Neural cell (in vitro differentiated cells): ENCODE measurements around the gene TGFBR2. TPM values are rescaled to one million over a fixed set of nuclear protein-coding genes. Genes with fewer than 3 reads are reported as not detected.

Experiments
- H2AFZ ChIP-seq: fragments of 200-600, 300-800 bp; sonication (generic), shearing (Covaris generic); 2 replicates; pipeline ENCODE4 v1.6.0; 2014; ENCODE audit warnings: low read depth, mild to moderate bottlenecking, antibody characterized with exemption, low read length, moderate library complexity
- H3F3A ChIP-seq: fragments of 200-600 bp; shearing (Covaris generic); 2 replicates; pipeline ENCODE4 v1.6.1; 2016; ENCODE audit warnings: mild to moderate bottlenecking, moderate library complexity, mixed read lengths, antibody characterized with exemption, low read length; ENCODE audit not compliant: insufficient read depth, poor library complexity, severe bottlenecking
- H3K27ac ChIP-seq: fragments of 200-600, 300-800 bp; sonication (generic), shearing (Covaris generic); 2 replicates; pipeline ENCODE4 v1.5.1; 2014; ENCODE audit warnings: mild to moderate bottlenecking, low read length, moderate library complexity
- H3K27me3 ChIP-seq: fragments of 300-800, 200-600 bp; sonication (generic), shearing (Covaris generic); 2 replicates; pipeline ENCODE4 v1.6.0; 2014; ENCODE audit warnings: mild to moderate bottlenecking, low read depth, low read length, moderate library complexity; ENCODE audit not compliant: insufficient read depth
- H3K36me3 ChIP-seq: fragments of 300-800, 200-600 bp; sonication (generic), shearing (Covaris generic); 2 replicates; pipeline ENCODE4 v1.5.1; 2014; ENCODE audit warnings: mild to moderate bottlenecking, antibody characterized with exemption, low read length, moderate library complexity; ENCODE audit not compliant: insufficient read depth
- H3K4me2 ChIP-seq: fragments of 300-800, 200-600 bp; sonication (generic), shearing (Covaris generic); 2 replicates; pipeline ENCODE4 v1.6.0; 2014; ENCODE audit warnings: mild to moderate bottlenecking, low read length
- H3K4me3 ChIP-seq: fragments of 300-800, 200-600 bp; sonication (generic), shearing (Covaris generic); 2 replicates; pipeline ENCODE4 v1.5.1; 2014; ENCODE audit warnings: mild to moderate bottlenecking, low read length, moderate library complexity
- H3K79me2 ChIP-seq: fragments of 200-600 bp; shearing (Covaris generic); replicated peaks from 2 replicates; pipeline ENCODE4 v1.6.0; 2014; ENCODE audit warnings: mild to moderate bottlenecking, low read length, moderate library complexity; ENCODE audit not compliant: insufficient read depth
- H3K9ac ChIP-seq: fragments of 300-800, 200-600 bp; sonication (generic), shearing (Covaris generic); 2 replicates; pipeline ENCODE4 v1.6.1; 2016; ENCODE audit warnings: mild to moderate bottlenecking, low read length, mixed read lengths
- H3K9me2 ChIP-seq: fragments of 200-600 bp; shearing (Covaris generic); 2 replicates; pipeline ENCODE4 v1.6.1; 2016; ENCODE audit warnings: mild to moderate bottlenecking, low read length, mixed read lengths; ENCODE audit not compliant: insufficient read depth
- H3K9me3 ChIP-seq: fragments of 200-600, 300-800 bp; sonication (generic), shearing (Covaris generic); 2 replicates; pipeline ENCODE4 v1.6.1; 2016; ENCODE audit warnings: mild to moderate bottlenecking, mixed run types, low read length, moderate library complexity, mixed read lengths
- H4K20me1 ChIP-seq: fragments of 200-600 bp; shearing (Covaris generic); 2 replicates; pipeline ENCODE4 v1.6.1; 2016; ENCODE audit warnings: mild to moderate bottlenecking, mixed run types; ENCODE audit not compliant: insufficient read depth
- EP300 ChIP-seq: fragments of 450-650 bp; conservative IDR thresholded peaks from 2 replicates; pipeline ENCODE4 v1.6.1; 2014; ENCODE audit warnings: antibody characterized with exemption, mild to moderate bottlenecking, moderate library complexity; ENCODE audit not compliant: poor library complexity, severe bottlenecking
- EZH2 ChIP-seq: fragments of 200-600, 300-800 bp; shearing (Covaris generic), sonication (generic); IDR thresholded peaks from 2 replicates; pipeline ENCODE4 v1.6.1; 2014; ENCODE audit warnings: antibody characterized with exemption, low read length, borderline replicate concordance, mild to moderate bottlenecking; ENCODE audit not compliant: insufficient read depth, poor library complexity, severe bottlenecking
- MXI1 ChIP-seq: fragments of 450-650 bp; conservative IDR thresholded peaks from 2 replicates; pipeline ENCODE4 v1.6.1; 2014; ENCODE audit warnings: antibody characterized with exemption, mild to moderate bottlenecking; ENCODE audit not compliant: poor library complexity, severe bottlenecking
- POLR2AphosphoS5 ChIP-seq: IDR thresholded peaks from 2 replicates; pipeline ENCODE4 v1.6.1; 2012
- RAD21 ChIP-seq: fragments of 450-650 bp; conservative IDR thresholded peaks from 2 replicates; pipeline ENCODE4 v1.6.1; 2014; ENCODE audit warnings: antibody characterized with exemption, mild to moderate bottlenecking, moderate library complexity
- SMC3 ChIP-seq: fragments of 450-650 bp; conservative IDR thresholded peaks from 2 replicates; pipeline ENCODE4 v1.6.1; 2014; ENCODE audit warnings: antibody characterized with exemption, mild to moderate bottlenecking, moderate library complexity; ENCODE audit not compliant: poor library complexity
- TAF1 ChIP-seq: IDR thresholded peaks from 2 replicates; pipeline ENCODE4 v1.6.1; 2012; ENCODE audit warnings: low read depth
- polyA plus RNA-seq: library from polyadenylated mRNA; depleted of rRNA; stranded (reverse); fragments of >200 nt; gene quantifications from 2 replicates; pipeline ENCODE4 v1.2.3, GENCODE V29; 2014
- TF ChIP-seq, protein P1 (sequence below): IDR thresholded peaks from 2 replicates; pipeline ENCODE4 v1.6.1; 2012; ENCODE audit warnings: borderline replicate concordance
- TF ChIP-seq, protein P2 (sequence below): fragments of 450-650 bp; IDR thresholded peaks from 2 replicates; pipeline ENCODE4 v1.5.1; 2014; ENCODE audit warnings: antibody characterized with exemption, mild to moderate bottlenecking, moderate library complexity; ENCODE audit not compliant: poor library complexity, severe bottlenecking

Gene TGFBR2
- polyA plus RNA-seq, 1 donor from 2014 or later: not detected

DNA sequence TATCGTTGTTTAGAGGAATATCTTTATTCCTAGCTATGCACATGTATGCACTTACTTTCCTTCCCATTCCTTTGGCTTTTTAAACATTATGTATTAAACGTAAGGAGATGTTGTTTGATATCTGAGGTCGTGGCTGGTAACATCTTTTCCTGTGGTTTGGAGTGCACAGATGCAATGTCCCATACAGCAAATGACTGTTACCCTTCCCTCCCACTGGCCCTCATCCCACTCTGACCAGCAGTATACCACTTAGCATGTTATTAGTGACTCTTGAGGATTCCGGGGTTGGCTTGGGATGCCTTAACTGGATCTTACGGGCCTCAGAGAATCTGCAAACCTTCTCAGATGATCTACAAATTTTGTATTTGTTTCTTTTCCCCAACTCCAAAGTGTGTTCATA lies 34.5 kb downstream of the TGFBR2 start:
- Histone ChIP-seq H4K20me1 (no peaks in the 10 kb centered on the region), H3K4me3 (no peak overlapping the region), H3K9me2 (no peaks in the 10 kb centered on the region), H3K4me2 (no peak overlapping the region), H3F3A (no peaks in the 10 kb centered on the region), H3K79me2 (no peaks in the 10 kb centered on the region), H3K9ac (no peak overlapping the region), H3K27me3 (no peaks in the 10 kb centered on the region), H2AFZ (no peak overlapping the region), H3K9me3 (no peaks in the 10 kb centered on the region), H3K36me3 (no peaks in the 10 kb centered on the region), H3K27ac (no peak overlapping the region)
- TF ChIP-seq MXI1 (no peak), POLR2AphosphoS5 (no peak), EP300 (no peak), RAD21 (no peak), TAF1 (no peak), EZH2 (no peak), SMC3 (no peak)
- TF ChIP-seq, protein P1, sequence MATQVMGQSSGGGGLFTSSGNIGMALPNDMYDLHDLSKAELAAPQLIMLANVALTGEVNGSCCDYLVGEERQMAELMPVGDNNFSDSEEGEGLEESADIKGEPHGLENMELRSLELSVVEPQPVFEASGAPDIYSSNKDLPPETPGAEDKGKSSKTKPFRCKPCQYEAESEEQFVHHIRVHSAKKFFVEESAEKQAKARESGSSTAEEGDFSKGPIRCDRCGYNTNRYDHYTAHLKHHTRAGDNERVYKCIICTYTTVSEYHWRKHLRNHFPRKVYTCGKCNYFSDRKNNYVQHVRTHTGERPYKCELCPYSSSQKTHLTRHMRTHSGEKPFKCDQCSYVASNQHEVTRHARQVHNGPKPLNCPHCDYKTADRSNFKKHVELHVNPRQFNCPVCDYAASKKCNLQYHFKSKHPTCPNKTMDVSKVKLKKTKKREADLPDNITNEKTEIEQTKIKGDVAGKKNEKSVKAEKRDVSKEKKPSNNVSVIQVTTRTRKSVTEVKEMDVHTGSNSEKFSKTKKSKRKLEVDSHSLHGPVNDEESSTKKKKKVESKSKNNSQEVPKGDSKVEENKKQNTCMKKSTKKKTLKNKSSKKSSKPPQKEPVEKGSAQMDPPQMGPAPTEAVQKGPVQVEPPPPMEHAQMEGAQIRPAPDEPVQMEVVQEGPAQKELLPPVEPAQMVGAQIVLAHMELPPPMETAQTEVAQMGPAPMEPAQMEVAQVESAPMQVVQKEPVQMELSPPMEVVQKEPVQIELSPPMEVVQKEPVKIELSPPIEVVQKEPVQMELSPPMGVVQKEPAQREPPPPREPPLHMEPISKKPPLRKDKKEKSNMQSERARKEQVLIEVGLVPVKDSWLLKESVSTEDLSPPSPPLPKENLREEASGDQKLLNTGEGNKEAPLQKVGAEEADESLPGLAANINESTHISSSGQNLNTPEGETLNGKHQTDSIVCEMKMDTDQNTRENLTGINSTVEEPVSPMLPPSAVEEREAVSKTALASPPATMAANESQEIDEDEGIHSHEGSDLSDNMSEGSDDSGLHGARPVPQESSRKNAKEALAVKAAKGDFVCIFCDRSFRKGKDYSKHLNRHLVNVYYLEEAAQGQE: no peak
- TF ChIP-seq, protein P2, sequence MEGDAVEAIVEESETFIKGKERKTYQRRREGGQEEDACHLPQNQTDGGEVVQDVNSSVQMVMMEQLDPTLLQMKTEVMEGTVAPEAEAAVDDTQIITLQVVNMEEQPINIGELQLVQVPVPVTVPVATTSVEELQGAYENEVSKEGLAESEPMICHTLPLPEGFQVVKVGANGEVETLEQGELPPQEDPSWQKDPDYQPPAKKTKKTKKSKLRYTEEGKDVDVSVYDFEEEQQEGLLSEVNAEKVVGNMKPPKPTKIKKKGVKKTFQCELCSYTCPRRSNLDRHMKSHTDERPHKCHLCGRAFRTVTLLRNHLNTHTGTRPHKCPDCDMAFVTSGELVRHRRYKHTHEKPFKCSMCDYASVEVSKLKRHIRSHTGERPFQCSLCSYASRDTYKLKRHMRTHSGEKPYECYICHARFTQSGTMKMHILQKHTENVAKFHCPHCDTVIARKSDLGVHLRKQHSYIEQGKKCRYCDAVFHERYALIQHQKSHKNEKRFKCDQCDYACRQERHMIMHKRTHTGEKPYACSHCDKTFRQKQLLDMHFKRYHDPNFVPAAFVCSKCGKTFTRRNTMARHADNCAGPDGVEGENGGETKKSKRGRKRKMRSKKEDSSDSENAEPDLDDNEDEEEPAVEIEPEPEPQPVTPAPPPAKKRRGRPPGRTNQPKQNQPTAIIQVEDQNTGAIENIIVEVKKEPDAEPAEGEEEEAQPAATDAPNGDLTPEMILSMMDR: no peak

DNA sequence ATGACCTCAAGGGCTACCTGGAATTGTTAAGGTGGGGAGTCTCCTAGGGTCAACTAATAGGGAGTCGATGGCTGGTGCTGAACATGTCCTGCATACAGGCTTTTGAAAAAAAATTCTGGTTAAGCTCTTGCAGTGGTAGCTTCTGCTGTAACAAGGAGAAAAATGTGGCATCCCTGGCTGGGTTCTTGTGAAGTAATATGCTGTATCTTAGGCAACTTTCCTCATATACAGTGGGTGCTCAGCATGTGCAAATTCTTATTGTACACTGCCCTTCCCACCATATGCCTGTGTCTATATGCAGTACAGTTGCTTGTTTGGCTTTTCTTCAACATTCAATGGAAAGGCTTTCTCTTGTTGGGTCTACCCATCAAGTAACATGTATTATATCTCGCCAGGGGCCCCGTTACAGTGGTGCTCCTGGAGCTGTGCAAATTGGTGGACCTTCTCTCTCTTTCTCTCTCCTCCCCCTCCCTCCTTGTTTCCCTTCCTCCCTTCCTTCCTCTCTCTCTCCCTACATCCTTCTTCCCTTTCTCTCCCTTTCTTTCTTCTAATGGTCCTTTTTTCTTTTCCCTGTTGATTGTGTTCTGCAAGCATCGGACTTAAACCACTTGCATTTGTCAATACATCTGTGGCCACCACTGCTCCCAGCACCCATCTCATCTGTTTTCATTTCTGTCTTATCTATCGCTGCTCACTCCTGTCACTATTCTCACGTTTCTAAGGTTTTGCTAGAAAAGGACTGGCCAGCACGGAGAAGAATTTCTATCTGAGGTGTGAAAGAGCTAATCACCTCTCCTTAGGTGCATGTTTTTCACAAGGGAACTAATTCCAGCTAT lies 35.2 kb downstream of the TGFBR2 start:
- TF ChIP-seq MXI1 (no peak), SMC3 (no peak), RAD21 (no peak), TAF1 (no peak), EZH2 (no peak)
- TF ChIP-seq, protein P1: no peak
- TF ChIP-seq, protein P2: no peak

More for the DNA sequence above, 35.2 kb downstream of the TGFBR2 start:
- Histone ChIP-seq H3K4me3 (no peak overlapping the region), H3K79me2 (no peaks in the 10 kb centered on the region), H3K9me3 (no peaks in the 10 kb centered on the region), H3K27ac (no peak overlapping the region), H3F3A (no peaks in the 10 kb centered on the region), H3K9me2 (no peaks in the 10 kb centered on the region), H2AFZ (no peak overlapping the region), H3K27me3 (no peaks in the 10 kb centered on the region), H3K36me3 (no peaks in the 10 kb centered on the region), H3K9ac (no peak overlapping the region), H3K4me2 (no peak overlapping the region), H4K20me1 (no peaks in the 10 kb centered on the region)
